RWPE2 (cell line): Measurements from ENCODE around the gene RGS7.

Experiments
- ATAC-seq: fragments of 200-7000 bp; cut with Tn5 transposase; 3 replicates; pipeline ENCODE4 v1.9.1; 2021; ENCODE audit warnings: low read depth
- DNase-seq: peaks from one replicate; pipeline ENCODE4 v3.0.0-alpha.2; 2020; ENCODE audit warnings: low spot score
- H3K27ac ChIP-seq: fragments of 450-650 bp; 2 replicates; pipeline ENCODE4 v1.5.1; 2017; ENCODE audit warnings: mild to moderate bottlenecking; ENCODE audit not compliant: poor library complexity, severe bottlenecking
- H3K27me3 ChIP-seq: fragments of 250-450 bp; sonication (Bioruptor Pico); 2 replicates; pipeline ENCODE4 v1.5.1; 2021; ENCODE audit warnings: mild to moderate bottlenecking, moderate library complexity; ENCODE audit not compliant: insufficient read depth, poor library complexity, severe bottlenecking
- H3K36me3 ChIP-seq: fragments of 250-450 bp; sonication (Bioruptor Pico); 2 replicates; pipeline ENCODE4 v1.5.1; 2020; ENCODE audit warnings: low read depth, mild to moderate bottlenecking, moderate library complexity
- H3K4me1 ChIP-seq: fragments of 250-450 bp; sonication (Bioruptor Pico); 2 replicates; pipeline ENCODE4 v1.5.1; 2021; ENCODE audit warnings: mild to moderate bottlenecking, moderate library complexity; ENCODE audit not compliant: insufficient read depth, poor library complexity, severe bottlenecking
- H3K4me3 ChIP-seq: fragments of 250-450 bp; sonication (Bioruptor Pico); 2 replicates; pipeline ENCODE4 v1.5.1; 2021; ENCODE audit warnings: mild to moderate bottlenecking, moderate library complexity; ENCODE audit not compliant: severe bottlenecking
- H3K9me3 ChIP-seq: fragments of 250-450 bp; sonication (Bioruptor Pico); 2 replicates; pipeline ENCODE4 v1.5.1; 2021; ENCODE audit warnings: mild to moderate bottlenecking, moderate library complexity; ENCODE audit not compliant: severe bottlenecking
- TF ChIP-seq, protein P1 (sequence below): fragments of 450-650 bp; IDR thresholded peaks from one replicate; pipeline ENCODE4 v1.5.1; 2017; ENCODE audit warnings: mild to moderate bottlenecking, moderate library complexity; ENCODE audit not compliant: poor library complexity, severe bottlenecking

RGS7 gene

DNA sequence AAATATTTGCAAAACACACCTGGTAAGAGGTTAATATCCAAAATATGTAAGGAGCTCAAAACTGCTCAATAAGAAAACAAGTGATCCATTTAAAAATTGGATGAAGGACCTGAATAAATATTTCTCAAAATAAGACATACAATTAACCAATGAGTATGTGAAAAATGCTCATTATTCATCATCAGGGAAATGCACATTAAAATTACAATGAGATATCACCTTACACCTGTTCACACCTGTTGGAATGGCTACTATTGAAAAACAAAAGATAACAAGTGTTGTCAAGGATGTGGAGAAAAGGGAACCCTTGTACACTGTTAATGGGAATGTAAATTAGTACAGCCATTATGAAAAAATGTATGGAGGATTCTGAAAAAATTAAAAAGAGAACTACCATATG is 609.1 kb downstream of the RGS7 start:
- no peaks in the 10 kb centered on the region for H3K27me3 ChIP-seq
- H3K4me3 ChIP-seq, result no peak overlapping the region
- DNase-seq (no peak), ATAC-seq (no peak)
- no peak overlapping the region for H3K27ac ChIP-seq
- no peaks in the 10 kb centered on the region for H3K9me3 ChIP-seq
- TF ChIP-seq, protein P1, sequence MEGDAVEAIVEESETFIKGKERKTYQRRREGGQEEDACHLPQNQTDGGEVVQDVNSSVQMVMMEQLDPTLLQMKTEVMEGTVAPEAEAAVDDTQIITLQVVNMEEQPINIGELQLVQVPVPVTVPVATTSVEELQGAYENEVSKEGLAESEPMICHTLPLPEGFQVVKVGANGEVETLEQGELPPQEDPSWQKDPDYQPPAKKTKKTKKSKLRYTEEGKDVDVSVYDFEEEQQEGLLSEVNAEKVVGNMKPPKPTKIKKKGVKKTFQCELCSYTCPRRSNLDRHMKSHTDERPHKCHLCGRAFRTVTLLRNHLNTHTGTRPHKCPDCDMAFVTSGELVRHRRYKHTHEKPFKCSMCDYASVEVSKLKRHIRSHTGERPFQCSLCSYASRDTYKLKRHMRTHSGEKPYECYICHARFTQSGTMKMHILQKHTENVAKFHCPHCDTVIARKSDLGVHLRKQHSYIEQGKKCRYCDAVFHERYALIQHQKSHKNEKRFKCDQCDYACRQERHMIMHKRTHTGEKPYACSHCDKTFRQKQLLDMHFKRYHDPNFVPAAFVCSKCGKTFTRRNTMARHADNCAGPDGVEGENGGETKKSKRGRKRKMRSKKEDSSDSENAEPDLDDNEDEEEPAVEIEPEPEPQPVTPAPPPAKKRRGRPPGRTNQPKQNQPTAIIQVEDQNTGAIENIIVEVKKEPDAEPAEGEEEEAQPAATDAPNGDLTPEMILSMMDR, result no peak
- H3K4me1 ChIP-seq, result no peaks in the 10 kb centered on the region
- no peaks in the 10 kb centered on the region for H3K36me3 ChIP-seq

DNA sequence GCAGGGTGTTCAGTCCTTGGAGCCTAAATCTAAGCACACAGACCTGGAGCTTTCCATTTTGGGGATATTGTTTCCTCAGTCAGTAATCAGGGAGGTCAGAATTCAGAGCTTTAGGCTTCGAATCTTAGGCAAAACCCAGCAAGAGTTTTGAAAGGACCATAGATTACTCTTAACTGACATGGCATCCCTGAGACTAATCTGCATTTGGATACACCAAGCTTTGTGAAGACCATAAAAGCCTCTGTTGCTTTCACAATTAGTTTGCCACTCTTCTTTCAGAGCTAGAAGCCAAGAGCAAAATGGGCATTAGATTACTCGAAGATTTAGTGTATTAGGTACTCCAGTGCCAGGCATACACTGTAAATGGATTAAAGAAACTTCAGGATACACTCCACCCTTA is 613.3 kb downstream of the RGS7 start:
- H3K36me3 ChIP-seq, result no peaks in the 10 kb centered on the region
- DNase-seq, result no peak
- no peak overlapping the region for H3K27ac ChIP-seq
- no peaks in the 10 kb centered on the region for H3K4me1 ChIP-seq
- H3K4me3 ChIP-seq, result no peak overlapping the region
- no peak for ATAC-seq
- H3K27me3 ChIP-seq, result no peaks in the 10 kb centered on the region
- no peaks in the 10 kb centered on the region for H3K9me3 ChIP-seq
- TF ChIP-seq, protein P1, result no peak

DNA sequence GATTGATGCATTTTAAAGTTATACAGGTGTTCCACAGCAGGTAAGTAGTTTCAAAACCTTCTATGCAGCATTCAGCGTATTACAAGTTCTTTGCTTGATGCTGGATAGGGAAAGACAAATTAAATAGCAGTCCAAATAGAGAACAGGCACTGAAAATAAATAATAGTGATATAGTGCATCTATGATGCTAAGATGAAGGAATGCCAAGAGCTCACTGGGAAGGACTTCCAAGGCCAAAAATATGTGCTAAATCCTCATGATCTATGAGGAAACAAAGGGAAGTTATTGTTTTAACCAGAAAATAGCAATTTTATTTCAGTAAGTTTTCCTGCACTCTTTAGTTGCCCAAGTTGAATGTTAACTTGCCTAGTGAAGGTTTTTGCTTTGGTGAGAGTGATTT is 617.3 kb downstream of the RGS7 start:
- Histone ChIP-seq H3K27me3 (no peaks in the 10 kb centered on the region), H3K36me3 (no peaks in the 10 kb centered on the region), H3K27ac (no peak overlapping the region), H3K9me3 (no peaks in the 10 kb centered on the region), H3K4me1 (no peaks in the 10 kb centered on the region), H3K4me3 (no peak overlapping the region)
- no peak for DNase-seq
- TF ChIP-seq, protein P1, result no peak
- no peak for ATAC-seq

DNA sequence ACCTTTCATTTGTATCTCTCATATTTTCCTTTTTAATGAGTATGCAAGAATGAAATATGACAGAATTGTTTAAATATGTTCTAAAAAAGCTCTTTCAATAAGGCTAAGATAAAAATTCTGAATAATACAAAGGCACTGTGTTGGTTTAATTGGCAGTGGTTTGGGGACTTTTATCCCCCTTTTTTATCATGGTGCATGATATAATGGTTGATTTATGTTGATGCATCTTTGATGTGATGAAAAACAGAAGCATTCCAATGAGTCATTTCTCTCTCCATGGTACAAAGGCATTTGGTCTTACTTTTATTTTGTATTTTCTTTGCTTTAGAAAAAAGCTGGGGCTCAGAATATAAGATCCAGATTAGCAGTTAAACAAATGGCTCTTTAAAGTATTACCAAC is 617.9 kb downstream of the RGS7 start:
- ATAC-seq (no peak), DNase-seq (no peak)
- no peak overlapping the region for H3K4me3 ChIP-seq
- H3K4me1 ChIP-seq, result no peaks in the 10 kb centered on the region
- no peaks in the 10 kb centered on the region for H3K36me3 ChIP-seq
- TF ChIP-seq, protein P1, result no peak
- no peak overlapping the region for H3K27ac ChIP-seq
- H3K27me3 ChIP-seq, result no peaks in the 10 kb centered on the region
- no peaks in the 10 kb centered on the region for H3K9me3 ChIP-seq

DNA sequence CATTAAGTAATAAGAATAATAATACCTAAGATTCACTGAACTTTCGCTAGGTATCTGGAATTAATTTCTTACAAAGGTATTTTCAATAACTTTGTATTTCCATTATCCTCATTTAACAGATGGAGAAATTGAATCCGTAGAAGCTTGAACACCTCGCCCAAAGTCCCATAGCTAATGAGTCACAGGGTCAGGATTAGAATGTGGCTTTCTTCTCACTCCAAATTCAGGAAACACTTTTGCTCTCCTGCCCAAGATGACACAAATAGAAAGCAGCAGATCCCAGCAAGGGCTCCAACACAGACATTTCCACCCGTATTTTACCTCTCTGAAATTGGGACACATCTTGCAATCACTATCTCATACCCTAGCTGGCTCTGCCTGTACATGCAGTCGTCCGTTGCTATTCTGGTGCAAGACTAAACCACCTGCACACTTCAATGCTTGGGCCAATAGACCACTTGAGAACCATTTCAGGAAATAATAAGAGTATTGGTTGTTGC is 619.2 kb downstream of the RGS7 start:
- TF ChIP-seq, protein P1, result no peak
- Histone ChIP-seq H3K9me3 (no peaks in the 10 kb centered on the region), H3K27ac (no peak overlapping the region), H3K27me3 (no peaks in the 10 kb centered on the region), H3K4me3 (no peak overlapping the region), H3K4me1 (no peaks in the 10 kb centered on the region), H3K36me3 (no peaks in the 10 kb centered on the region)
- DNase-seq (no peak), ATAC-seq (no peak)
